ENCODE results near the gene RUNDC3A. TPM values are rescaled to one million over a fixed set of nuclear protein-coding genes. Genes with fewer than 3 reads are reported as not detected.

The RUNDC3A gene
- total RNA-seq, 2 experiments from 2014 or later, result not detected

- Mint-ChIP-seq H3K36me3 (ENCODE audit: low read depth) (peaks cover 38% of the 10 kb centered on the region), H3K27ac (no peak overlapping the region), H3K9me3 (no peaks in the 10 kb centered on the region), H3K4me3 (peak overlapping the region; percentile 66), H3K4me1 (ENCODE audit: low read depth) (peaks cover 21% of the 10 kb centered on the region), H3K27me3 (peaks cover 13% of the 10 kb centered on the region)
- no peak for ATAC-seq (ENCODE audit: poor library complexity)
- DNase-seq, result peak in 1 of 14 experiments; percentile 14
- CTCF ChIA-PET, result no interaction called here
- no peak overlapping the region for H3K27ac ChIP-seq (ENCODE audit: low read depth in 1 of 2, low read length in 2 of 2)
- peaks cover 31% of the 10 kb centered on the region for H3K36me3 ChIP-seq (ENCODE audit: insufficient read depth, low read length)
- POLR2A ChIA-PET, result interaction anchor here (1.6 kb wide), 1 partner anchor 101 kb away, joined by 12 read pairs; the partner anchor contains the start of gene UBTF
- intact Hi-C loops (cut with DNase I, micrococcal nuclease), result loop anchor here in 1 of 2 experiments (10.0 kb wide), 1 partner anchor 197 kb away; the partner anchor contains the start of gene HDAC5
- H3K9me3 ChIP-seq (ENCODE audit: control insufficient read depth in 1 of 2, insufficient read depth in 1 of 2, low read length in 2 of 2), result peaks cover 0 to 4% of the 10 kb centered on the region in 2 experiments
- H3K4me1 ChIP-seq (ENCODE audit: insufficient read depth, low read length), result peaks cover 38% of the 10 kb centered on the region
- TF ChIP-seq CTCF (IDR thresholded peaks at IDR 0.05), result no peak
- peaks cover 5 to 8% of the 10 kb centered on the region in 2 experiments for H3K27me3 ChIP-seq (ENCODE audit: control insufficient read depth in 1 of 2, insufficient read depth in 2 of 2, low read length in 2 of 2)
- H3K4me3 ChIP-seq (ENCODE audit: low read length), result no peak overlapping the region
Observed at GRCh38 chr17:44321246-44322120, 13.1 kb downstream of the RUNDC3A start.

- Mint-ChIP-seq H3K4me1 (ENCODE audit: low read depth) (peaks cover 23% of the 10 kb centered on the region), H3K9me3 (no peaks in the 10 kb centered on the region), H3K27ac (peak overlapping the region; percentile 17), H3K4me3 (peak overlapping the region; percentile 66), H3K36me3 (ENCODE audit: low read depth) (peaks cover 38% of the 10 kb centered on the region), H3K27me3 (peaks cover 4% of the 10 kb centered on the region)
- no peak for ATAC-seq (ENCODE audit: poor library complexity)
- intact Hi-C loops (cut with DNase I, micrococcal nuclease), result loop anchor here in 1 of 2 experiments (10.0 kb wide), 1 partner anchor 198 kb away; the partner anchor contains the start of gene HDAC5
- Histone ChIP-seq H3K9me3 (ENCODE audit: control insufficient read depth in 1 of 2, insufficient read depth in 1 of 2, low read length in 2 of 2) (no peaks in the 10 kb centered on the region), H3K4me1 (ENCODE audit: insufficient read depth, low read length) (peaks cover 44% of the 10 kb centered on the region), H3K36me3 (ENCODE audit: insufficient read depth, low read length) (peaks cover 31% of the 10 kb centered on the region), H3K4me3 (ENCODE audit: low read length) (no peak overlapping the region), H3K27ac (ENCODE audit: low read depth in 1 of 2, low read length in 2 of 2) (no peak overlapping the region), H3K27me3 (ENCODE audit: control insufficient read depth in 1 of 2, insufficient read depth in 2 of 2, low read length in 2 of 2) (peaks cover under 1% of the 10 kb centered on the region in 2 experiments)
- TF ChIP-seq CTCF (IDR thresholded peaks at IDR 0.05), result no peak
- POLR2A ChIA-PET, result no interaction called here
- CTCF ChIA-PET, result no interaction called here
- peak in 1 of 14 experiments; percentile 17 for DNase-seq
Observed at GRCh38 chr17:44322236-44322895, 14.0 kb downstream of the RUNDC3A start.

GRCh38 chr17:44323359-44324091 lies 15.1 kb downstream of the RUNDC3A start:
- no peak for ATAC-seq (ENCODE audit: poor library complexity)
- no peak for TF ChIP-seq CTCF (IDR thresholded peaks at IDR 0.05)
- H3K27me3 ChIP-seq (ENCODE audit: control insufficient read depth in 1 of 2, insufficient read depth in 2 of 2, low read length in 2 of 2), result no peaks in the 10 kb centered on the region
- peak overlapping the region; percentile 85 for H3K4me3 ChIP-seq (ENCODE audit: low read length)
- peak overlapping the region; percentile 33 for H3K27ac Mint-ChIP-seq
- H3K4me1 Mint-ChIP-seq (ENCODE audit: low read depth), result peaks cover 27% of the 10 kb centered on the region
- peak overlapping the region; percentile 85 for H3K4me3 Mint-ChIP-seq
- no peaks in the 10 kb centered on the region for H3K9me3 Mint-ChIP-seq
- ChIA-PET CTCF (interaction anchor here (1.6 to 2.1 kb wide), 2 partner anchors 105 to 113 kb away, joined by 4 to 10 read pairs; no protein-coding TSS in a partner anchor), POLR2A (interaction anchor here (1.4 to 4.4 kb wide), 4 partner anchors 22 to 137 kb away, joined by 8 to 157 read pairs (median 39); partner anchors contain the start of genes GRN, TMUB2 and UBTF)
- H3K36me3 ChIP-seq (ENCODE audit: insufficient read depth, low read length), result peaks cover 31% of the 10 kb centered on the region
- H3K36me3 Mint-ChIP-seq (ENCODE audit: low read depth), result peaks cover 32% of the 10 kb centered on the region
- H3K9me3 ChIP-seq (ENCODE audit: control insufficient read depth in 1 of 2, insufficient read depth in 1 of 2, low read length in 2 of 2), result no peaks in the 10 kb centered on the region
- H3K4me1 ChIP-seq (ENCODE audit: insufficient read depth, low read length), result peaks cover 44% of the 10 kb centered on the region
- H3K27me3 Mint-ChIP-seq, result no peaks in the 10 kb centered on the region
- H3K27ac ChIP-seq (ENCODE audit: low read depth in 1 of 2, low read length in 2 of 2), result no peak overlapping the region
- peak in 1 of 14 experiments; percentile 23 for DNase-seq
- intact Hi-C loops (cut with DNase I, micrococcal nuclease), result loop anchor here (1.0 to 10.0 kb wide), 5 partner anchors 15 to 199 kb away; partner anchors contain the start of genes HDAC5 (in 1 of the 2), HROB (in 1 of the 2) and RUNDC3A (in 1 of the 2)

All from CD4-positive, alpha-beta T cell (primary cell).